Measurements from ENCODE around the gene C12orf76.
A peak's percentile ranks its signal among the peaks of the same experiment; 100 is the strongest.

C12orf76 gene

GRCh38 chr12:110023059-110023980, 25.0 kb downstream of the C12orf76 start:
- no peak for DNase-seq (ENCODE audit: low spot score)

GRCh38 chr12:110020956-110021355, 27.4 kb downstream of the C12orf76 start:
- DNase-seq (ENCODE audit: low spot score), result no peak

GRCh38 chr12:110015132-110015531, 33.2 kb downstream of the C12orf76 start:
- peak; percentile 35 for DNase-seq (ENCODE audit: low spot score)

GRCh38 chr12:110012659-110013058, 35.7 kb downstream of the C12orf76 start:
- peak; percentile 27 for DNase-seq (ENCODE audit: low spot score)

- no peak for DNase-seq (ENCODE audit: low spot score)
Observed at GRCh38 chr12:110012137-110012536, 36.2 kb downstream of the C12orf76 start.

- DNase-seq (ENCODE audit: low spot score), result peak; percentile 29
Observed at GRCh38 chr12:110010853-110011723, 37.2 kb downstream of the C12orf76 start.

- peak; percentile 76 for DNase-seq (ENCODE audit: low spot score)
Observed at GRCh38 chr12:110008681-110009398, 39.5 kb downstream of the C12orf76 start.

GRCh38 chr12:110007881-110008280, 40.4 kb downstream of the C12orf76 start:
- no peak for DNase-seq (ENCODE audit: low spot score)

GRCh38 chr12:110006115-110006514, 42.2 kb downstream of the C12orf76 start:
- DNase-seq (ENCODE audit: low spot score), result no peak

GRCh38 chr12:110005319-110005973, 42.9 kb downstream of the C12orf76 start:
- DNase-seq (ENCODE audit: low spot score), result no peak

GRCh38 chr12:110004598-110004997, 43.7 kb downstream of the C12orf76 start:
- no peak for DNase-seq (ENCODE audit: low spot score)

GRCh38 chr12:110002676-110003515, 45.4 kb downstream of the C12orf76 start:
- no peak for DNase-seq (ENCODE audit: low spot score)

- DNase-seq (ENCODE audit: low spot score), result no peak
Observed at GRCh38 chr12:110001596-110001995, 46.7 kb downstream of the C12orf76 start.

GRCh38 chr12:109999983-110000505, 48.3 kb downstream of the C12orf76 start:
- no peak for DNase-seq (ENCODE audit: low spot score)

- DNase-seq (ENCODE audit: low spot score), result no peak
Observed at GRCh38 chr12:109999649-109999971, 48.7 kb downstream of the C12orf76 start.

- DNase-seq (ENCODE audit: low spot score), result peak; percentile 93
Observed at GRCh38 chr12:109998904-109999648, 49.2 kb downstream of the C12orf76 start, which contains the start of gene ANKRD13A. ANKRD13A (plus strand) TSS chr12:109999430; CDS start chr12:109999689, 259 bp downstream.

- DNase-seq (ENCODE audit: low spot score), result no peak
Observed at GRCh38 chr12:109998241-109998903, 50.0 kb downstream of the C12orf76 start.

- no peak for DNase-seq (ENCODE audit: low spot score)
Observed at GRCh38 chr12:109997393-109997792, 50.9 kb downstream of the C12orf76 start.

- DNase-seq (ENCODE audit: low spot score), result no peak
Observed at GRCh38 chr12:109996483-109996853, 51.9 kb downstream of the C12orf76 start.
